ENCODE data around the gene ADRB1. TPM values are rescaled to one million over a fixed set of nuclear protein-coding genes. Genes with fewer than 3 reads are reported as not detected.

ADRB1 gene
- total RNA-seq, 6 experiments from 2014 or later = 0.11 to 0.66 (median 0.38) TPM; not detected in 2

GRCh38 chr10:114019226-114019625, 24.4 kb upstream of the ADRB1 start:
- DNase-seq = no peak
- Histone ChIP-seq H3K4me3 (no peak overlapping the region), H3K27ac (no peak overlapping the region), H3K9me3 (no peaks in the 10 kb centered on the region), H3K27me3 (no peaks in the 10 kb centered on the region), H3K4me1 (no peaks in the 10 kb centered on the region), H3K36me3 (no peaks in the 10 kb centered on the region)
- intact Hi-C loops (cut with DNase I) = no loop called here
- no peak for TF ChIP-seq POLR2A (IDR thresholded peaks at IDR 0.05)
- TF ChIP-seq, protein P1, sequence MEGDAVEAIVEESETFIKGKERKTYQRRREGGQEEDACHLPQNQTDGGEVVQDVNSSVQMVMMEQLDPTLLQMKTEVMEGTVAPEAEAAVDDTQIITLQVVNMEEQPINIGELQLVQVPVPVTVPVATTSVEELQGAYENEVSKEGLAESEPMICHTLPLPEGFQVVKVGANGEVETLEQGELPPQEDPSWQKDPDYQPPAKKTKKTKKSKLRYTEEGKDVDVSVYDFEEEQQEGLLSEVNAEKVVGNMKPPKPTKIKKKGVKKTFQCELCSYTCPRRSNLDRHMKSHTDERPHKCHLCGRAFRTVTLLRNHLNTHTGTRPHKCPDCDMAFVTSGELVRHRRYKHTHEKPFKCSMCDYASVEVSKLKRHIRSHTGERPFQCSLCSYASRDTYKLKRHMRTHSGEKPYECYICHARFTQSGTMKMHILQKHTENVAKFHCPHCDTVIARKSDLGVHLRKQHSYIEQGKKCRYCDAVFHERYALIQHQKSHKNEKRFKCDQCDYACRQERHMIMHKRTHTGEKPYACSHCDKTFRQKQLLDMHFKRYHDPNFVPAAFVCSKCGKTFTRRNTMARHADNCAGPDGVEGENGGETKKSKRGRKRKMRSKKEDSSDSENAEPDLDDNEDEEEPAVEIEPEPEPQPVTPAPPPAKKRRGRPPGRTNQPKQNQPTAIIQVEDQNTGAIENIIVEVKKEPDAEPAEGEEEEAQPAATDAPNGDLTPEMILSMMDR (IDR thresholded peaks at IDR 0.05) = no peak
- ATAC-seq = no peak
- WGBS (ENCODE audit: insufficient coverage, low coverage, low lambda C conversion rate, missing lambda C conversion rate) = 98% methylated on average over 4 of the region's 4 CpGs

DNA sequence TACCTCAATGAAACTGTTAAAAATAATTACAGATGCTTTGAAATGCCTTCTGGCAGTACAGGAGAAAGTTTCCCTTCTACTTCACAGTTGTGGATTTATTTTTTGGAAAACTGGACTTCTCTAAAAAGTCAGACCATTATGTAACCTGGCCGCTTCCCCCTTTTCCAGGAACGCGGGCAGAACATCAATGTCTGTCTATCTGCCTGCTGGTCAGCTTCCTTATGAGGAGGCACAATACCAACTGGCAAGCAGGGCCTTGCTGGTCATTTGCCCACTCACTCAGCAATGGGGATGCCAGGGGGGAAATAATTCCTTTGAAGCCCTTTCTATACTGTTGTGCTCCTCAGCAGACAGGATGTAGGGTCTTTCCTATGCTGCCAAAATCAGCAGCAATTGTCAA, 22.5 kb upstream of the ADRB1 start:
- Histone ChIP-seq H3K9me3 (no peaks in the 10 kb centered on the region), H3K27ac (no peak overlapping the region), H3K36me3 (no peaks in the 10 kb centered on the region), H3K4me3 (no peak overlapping the region), H3K27me3 (no peaks in the 10 kb centered on the region), H3K4me1 (no peaks in the 10 kb centered on the region)
- no peak for DNase-seq
- intact Hi-C loops (cut with DNase I) = no loop called here
- WGBS (ENCODE audit: insufficient coverage, low coverage, low lambda C conversion rate, missing lambda C conversion rate) = 74% methylated on average over 3 of the region's 3 CpGs
- no peak for ATAC-seq
- TF ChIP-seq, protein P1 (IDR thresholded peaks at IDR 0.05) = no peak
- TF ChIP-seq POLR2A (IDR thresholded peaks at IDR 0.05) = no peak

DNA sequence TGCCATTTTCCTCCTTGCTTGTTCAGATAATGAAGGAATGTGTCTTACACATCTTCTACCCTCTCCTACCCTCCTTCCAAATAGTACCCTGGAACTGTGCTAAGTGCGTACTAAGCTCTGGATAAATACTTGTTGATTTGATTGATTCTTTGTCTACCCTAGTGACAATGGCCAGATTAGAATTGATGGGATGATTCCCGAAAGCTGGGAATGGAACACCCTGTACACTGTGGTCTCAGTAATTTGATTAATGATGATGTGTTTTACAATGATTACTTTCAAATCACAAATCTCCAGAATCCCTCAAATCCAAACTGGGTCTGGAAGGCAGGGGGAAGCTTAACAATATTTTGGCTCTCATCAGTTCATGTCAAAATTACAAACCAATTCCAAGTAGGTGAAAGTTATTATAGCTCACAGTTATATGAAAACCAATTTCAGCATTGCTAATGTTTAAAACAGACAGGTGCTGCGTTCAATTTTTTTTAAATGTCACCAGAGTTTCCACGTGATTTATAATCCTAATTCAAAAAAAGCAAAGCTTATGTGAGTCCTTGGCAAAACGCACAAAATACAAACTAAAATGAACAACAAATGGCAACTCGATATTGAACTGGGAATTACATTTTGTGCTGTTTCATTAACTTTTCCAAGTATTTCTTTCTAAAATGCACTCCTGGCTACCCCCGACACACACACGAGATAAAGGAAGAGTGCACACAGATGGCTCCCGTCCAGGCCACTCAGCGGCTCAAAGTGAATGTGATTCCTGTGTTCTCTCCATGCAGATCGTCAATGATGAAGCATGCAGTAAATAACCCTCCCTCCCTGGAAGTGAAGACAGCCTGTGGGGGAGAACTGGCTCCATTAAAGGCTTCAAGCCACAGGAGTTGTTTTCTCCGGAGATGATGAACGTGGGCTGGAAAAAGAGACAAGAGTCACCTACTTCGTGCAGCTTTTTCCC, 21.7 kb upstream of the ADRB1 start:
- WGBS (ENCODE audit: insufficient coverage, low coverage, low lambda C conversion rate, missing lambda C conversion rate) = 63% methylated on average over 13 of the region's 14 CpGs
- TF ChIP-seq, protein P1 (IDR thresholded peaks at IDR 0.05) = no peak
- no peak for TF ChIP-seq POLR2A (IDR thresholded peaks at IDR 0.05)
- H3K4me3 ChIP-seq = no peak overlapping the region
- no peaks in the 10 kb centered on the region for H3K4me1 ChIP-seq
- H3K9me3 ChIP-seq = no peaks in the 10 kb centered on the region
- H3K27ac ChIP-seq = no peak overlapping the region
- no peaks in the 10 kb centered on the region for H3K27me3 ChIP-seq
- ATAC-seq = no peak
- H3K36me3 ChIP-seq = no peaks in the 10 kb centered on the region
- intact Hi-C loops (cut with DNase I) = no loop called here
- no peak for DNase-seq

- Histone ChIP-seq H3K9me3 (no peaks in the 10 kb centered on the region), H3K36me3 (no peaks in the 10 kb centered on the region), H3K4me3 (no peak overlapping the region), H3K27ac (no peak overlapping the region), H3K27me3 (no peaks in the 10 kb centered on the region), H3K4me1 (no peaks in the 10 kb centered on the region)
- no peak for TF ChIP-seq POLR2A (IDR thresholded peaks at IDR 0.05)
- TF ChIP-seq, protein P1 (IDR thresholded peaks at IDR 0.05) = no peak
- intact Hi-C loops (cut with DNase I) = no loop called here
- ATAC-seq = no peak
- no peak for DNase-seq
- 72% methylated on average over 7 of the region's 7 CpGs for WGBS (ENCODE audit: insufficient coverage, low coverage, low lambda C conversion rate, missing lambda C conversion rate)
Observed at GRCh38 chr10:114022766-114023597, 20.7 kb upstream of the ADRB1 start.
